Nucleus accumbens (tissue), 56 donors: ENCODE data around the gene VCX3B.
"Not testable (repeated sequence)": the region's sequence is repeated elsewhere in the genome, so short reads cannot be mapped to it uniquely, and the experiment has no call there.

Source experiments
- DNase-seq, 56 donors: peaks; one replicate each; lab custom pipeline; 2025; lab: John Stamatoyannopoulos, UW

Gene VCX3B

GRCh38 chrX:8464530-8464929, at the start of gene VCX3B:
VCX3B (plus strand) TSS chrX:8464830; CDS start chrX:8465451, 621 bp downstream.
- DNase-seq = not testable (repeated sequence)

- no peak for DNase-seq
Measured at GRCh38 chrX:8418301-8418700, 46.3 kb upstream of the VCX3B start.

GRCh38 chrX:8424912-8425311, 39.7 kb upstream of the VCX3B start:
- no peak for DNase-seq

- no peak for DNase-seq
Measured at GRCh38 chrX:8429692-8430249, 34.9 kb upstream of the VCX3B start.

- no peak for DNase-seq
Measured at GRCh38 chrX:8430444-8430843, 34.2 kb upstream of the VCX3B start.

- no peak for DNase-seq
Measured at GRCh38 chrX:8432396-8432795, 32.2 kb upstream of the VCX3B start.

- no peak for DNase-seq
Measured at GRCh38 chrX:8433109-8434062, 31.2 kb upstream of the VCX3B start.

- DNase-seq = no peak
Measured at GRCh38 chrX:8447368-8447767, 17.3 kb upstream of the VCX3B start.

- DNase-seq = not testable (repeated sequence)
Measured at GRCh38 chrX:8452343-8452742, 12.3 kb upstream of the VCX3B start.

- no peak for DNase-seq
Measured at GRCh38 chrX:8453611-8454010, 11.0 kb upstream of the VCX3B start.

- DNase-seq = no peak
Measured at GRCh38 chrX:8455557-8455956, 9.1 kb upstream of the VCX3B start.

GRCh38 chrX:8462488-8462887, 2.1 kb upstream of the VCX3B start:
- DNase-seq = no peak

- DNase-seq = no peak
Measured at GRCh38 chrX:8484360-8484949, 19.8 kb downstream of the VCX3B start.

GRCh38 chrX:8495036-8495435, 30.4 kb downstream of the VCX3B start:
- not testable (repeated sequence) for DNase-seq

GRCh38 chrX:8500203-8500602, 35.6 kb downstream of the VCX3B start:
- DNase-seq = no peak

GRCh38 chrX:8502101-8502500, 37.5 kb downstream of the VCX3B start:
- not testable (repeated sequence) for DNase-seq

- DNase-seq = no peak
Measured at GRCh38 chrX:8504451-8504850, 39.8 kb downstream of the VCX3B start.
